Mesendoderm (in vitro differentiated cells): ENCODE measurements around the gene OR4C3. TPM values are rescaled to one million over a fixed set of nuclear protein-coding genes. Genes with fewer than 3 reads are reported as not detected.
"Not testable (repeated sequence)": the region's sequence is repeated elsewhere in the genome, so short reads cannot be mapped to it uniquely, and the experiment has no call there.

ENCODE experiments used
- DNase-seq: peaks from one replicate; pipeline ENCODE4 v3.0.0; 2013
- H2AK5ac ChIP-seq: 2 replicates; pipeline ENCODE4 v1.6.1; 2013; ENCODE audit warnings: low read length, inconsistent platforms
- H2BK120ac ChIP-seq: 2 replicates; pipeline ENCODE4 v1.6.1; 2013; ENCODE audit warnings: low read depth, mild to moderate bottlenecking, low read length, moderate library complexity, mixed read lengths
- H2BK15ac ChIP-seq: replicated peaks from 2 replicates; pipeline ENCODE4 v1.6.1; 2013; ENCODE audit warnings: low read depth, mild to moderate bottlenecking, moderate library complexity
- H2BK5ac ChIP-seq: 2 replicates; pipeline ENCODE4 v1.6.1; 2013; ENCODE audit warnings: low read length, inconsistent platforms
- H3K18ac ChIP-seq: 2 replicates; pipeline ENCODE4 v1.6.1; 2013; ENCODE audit warnings: mild to moderate bottlenecking, low read length, mixed read lengths
- H3K23ac ChIP-seq: one replicate; pipeline ENCODE4 v1.6.1; 2013; ENCODE audit warnings: low read length
- H3K27ac ChIP-seq: 2 replicates; pipeline ENCODE4 v1.5.1; 2013; ENCODE audit warnings: low read depth, mild to moderate bottlenecking, inconsistent platforms, low read length, moderate library complexity
- H3K27me3 ChIP-seq: 2 replicates; pipeline ENCODE4 v1.6.1; 2013; ENCODE audit warnings: low read length, control low read depth, mild to moderate bottlenecking, inconsistent platforms; ENCODE audit not compliant: insufficient read depth, poor library complexity
- H3K36me3 ChIP-seq: 2 replicates; pipeline ENCODE4 v1.6.1; 2013; ENCODE audit warnings: low read length, inconsistent platforms; ENCODE audit not compliant: control insufficient read depth, insufficient read depth
- H3K4ac ChIP-seq: one replicate; pipeline ENCODE4 v1.6.1; 2013; ENCODE audit warnings: low read depth, mild to moderate bottlenecking, low read length, moderate library complexity
- H3K4me1 ChIP-seq: 2 replicates; pipeline ENCODE4 v1.6.1; 2013; ENCODE audit warnings: low read depth, low read length, inconsistent platforms; ENCODE audit not compliant: control insufficient read depth
- H3K4me2 ChIP-seq: 2 replicates; pipeline ENCODE4 v1.6.1; 2013; ENCODE audit warnings: low read length
- H3K4me3 ChIP-seq: 2 replicates; pipeline ENCODE4 v1.5.1; 2013; ENCODE audit warnings: mild to moderate bottlenecking, low read length
- H3K56ac ChIP-seq: one replicate; pipeline ENCODE4 v1.6.1; 2013; ENCODE audit warnings: low read length
- H3K79me1 ChIP-seq: 2 replicates; pipeline ENCODE4 v1.6.1; 2013; ENCODE audit warnings: low read length, inconsistent platforms
- H3K79me2 ChIP-seq: 2 replicates; pipeline ENCODE4 v1.6.1; 2013; ENCODE audit warnings: mild to moderate bottlenecking, low read length; ENCODE audit not compliant: control insufficient read depth, insufficient read depth
- H3K9ac ChIP-seq: 2 replicates; pipeline ENCODE4 v1.6.1; 2013; ENCODE audit warnings: low read length, inconsistent platforms
- H4K5ac ChIP-seq: one replicate; pipeline ENCODE4 v1.6.1; 2013; ENCODE audit warnings: low read length
- H4K8ac ChIP-seq: one replicate; pipeline ENCODE4 v1.6.1; 2013; ENCODE audit warnings: low read depth, mild to moderate bottlenecking, control low read depth, low read length, moderate library complexity
- WGBS: extraction: QIAGEN DNeasy Blood & Tissue Kit; methylation state at CpG from one replicate; pipeline ENCODE4 v1.1.7; 2013; ENCODE audit warnings: low lambda C conversion rate, missing lambda C conversion rate; ENCODE audit not compliant: insufficient coverage; ENCODE audit errors: extremely low coverage; 5-methylcytosine and 5-hydroxymethylcytosine counted together
- polyA plus RNA-seq, 2 experiments: library from polyadenylated mRNA; stranded (reverse); fragments of 200-250 nt; gene quantifications; one replicate each; pipeline ENCODE4 v1.2.3, GENCODE V29; 2013

OR4C3 gene
- polyA plus RNA-seq (2013, experiment 1 of 2), result not detected
- not detected for polyA plus RNA-seq (2013, experiment 2 of 2)

- H3K9ac ChIP-seq, H4K8ac ChIP-seq, H2BK120ac ChIP-seq, H3K18ac ChIP-seq, DNase-seq, H3K27ac ChIP-seq, H3K4me2 ChIP-seq, H3K23ac ChIP-seq, H3K4me3 ChIP-seq, H3K4me1 ChIP-seq, H4K5ac ChIP-seq, H2BK15ac ChIP-seq, H2AK5ac ChIP-seq, H3K36me3 ChIP-seq, H3K56ac ChIP-seq, H3K27me3 ChIP-seq, H3K79me1 ChIP-seq, H3K79me2 ChIP-seq, H2BK5ac ChIP-seq, H3K4ac ChIP-seq: not testable (repeated sequence)
Observed at GRCh38 chr11:48324620-48325019, at the start of gene OR4C3. Gene OR4C3 (plus strand): TSS chr11:48324920. CDS start chr11:48325022, 102 bp downstream.

- Histone ChIP-seq H4K5ac (no peak within 1 kb of the TSS), H3K27ac (no peak within 1 kb of the TSS), H3K4me1 (no peaks in the 10 kb centered on the region), H3K27me3 (no peaks in the 10 kb centered on the region), H3K79me2 (no peaks in the 10 kb centered on the region), H3K56ac (no peak within 1 kb of the TSS), H4K8ac (no peak within 1 kb of the TSS), H3K23ac (no peak within 1 kb of the TSS), H2BK15ac (no peak within 1 kb of the TSS), H2BK120ac (no peak within 1 kb of the TSS), H2AK5ac (no peak within 1 kb of the TSS), H3K4ac (no peak within 1 kb of the TSS), H3K18ac (no peak within 1 kb of the TSS), H3K4me3 (no peak within 1 kb of the TSS), H2BK5ac (no peak within 1 kb of the TSS), H3K9ac (no peak within 1 kb of the TSS), H3K4me2 (no peak within 1 kb of the TSS), H3K36me3 (no peaks in the 10 kb centered on the region), H3K79me1 (no peaks in the 10 kb centered on the region)
- no peak for DNase-seq
- no CpG with 5 or more reads among the region's 1 CpG for WGBS
Observed at GRCh38 chr11:48305923-48306322, 18.8 kb upstream of the OR4C3 start, which contains the start of gene OR4S1. Gene OR4S1 (plus strand): TSS chr11:48306223. CDS start chr11:48306223, 0 bp downstream.

- no peak overlapping the region for H4K5ac ChIP-seq
- peak; percentile 57 for DNase-seq
- H3K23ac ChIP-seq, result no peak overlapping the region
- no peaks in the 10 kb centered on the region for H3K4me1 ChIP-seq
- H4K8ac ChIP-seq, result no peak overlapping the region
- no peaks in the 10 kb centered on the region for H3K27me3 ChIP-seq
- no peak overlapping the region for H3K4me3 ChIP-seq
- H2AK5ac ChIP-seq, result no peak overlapping the region
- no peak overlapping the region for H3K4me2 ChIP-seq
- H3K56ac ChIP-seq, result no peak overlapping the region
- no peak overlapping the region for H3K9ac ChIP-seq
- no peaks in the 10 kb centered on the region for H3K79me2 ChIP-seq
- no peak overlapping the region for H2BK120ac ChIP-seq
- 100% methylated on average over 1 of the region's 5 CpGs for WGBS
- no peaks in the 10 kb centered on the region for H3K36me3 ChIP-seq
- no peak overlapping the region for H2BK5ac ChIP-seq
- H3K79me1 ChIP-seq, result no peaks in the 10 kb centered on the region
- H2BK15ac ChIP-seq, result no peak overlapping the region
- no peak overlapping the region for H3K18ac ChIP-seq
- no peak overlapping the region for H3K27ac ChIP-seq
- no peak overlapping the region for H3K4ac ChIP-seq
Observed at GRCh38 chr11:48307760-48308386, 16.8 kb upstream of the OR4C3 start.

GRCh38 chr11:48313590-48313989 is 11.1 kb upstream of the OR4C3 start:
- not testable (repeated sequence) for H3K9ac ChIP-seq, H3K56ac ChIP-seq, H3K27me3 ChIP-seq, H3K27ac ChIP-seq, H3K79me2 ChIP-seq, H2AK5ac ChIP-seq, H3K4ac ChIP-seq, H2BK5ac ChIP-seq, H3K36me3 ChIP-seq, H2BK120ac ChIP-seq, H4K8ac ChIP-seq, H4K5ac ChIP-seq, H3K18ac ChIP-seq, H3K79me1 ChIP-seq, H3K4me1 ChIP-seq, H3K4me3 ChIP-seq, DNase-seq, H3K4me2 ChIP-seq, H2BK15ac ChIP-seq, H3K23ac ChIP-seq
- no CpG with 5 or more reads among the region's 2 CpGs for WGBS

GRCh38 chr11:48319813-48320212 is 4.9 kb upstream of the OR4C3 start:
- not testable (repeated sequence) for H2BK15ac ChIP-seq, H3K23ac ChIP-seq, DNase-seq, H2BK5ac ChIP-seq, H3K56ac ChIP-seq, H4K8ac ChIP-seq, H2BK120ac ChIP-seq, H3K4me2 ChIP-seq, H3K4me3 ChIP-seq, H3K4ac ChIP-seq, H3K36me3 ChIP-seq, H3K4me1 ChIP-seq, H3K27ac ChIP-seq, H3K18ac ChIP-seq, H2AK5ac ChIP-seq, H3K79me2 ChIP-seq, H4K5ac ChIP-seq, H3K27me3 ChIP-seq, H3K9ac ChIP-seq, H3K79me1 ChIP-seq
- no CpG with 5 or more reads among the region's 2 CpGs for WGBS

- H3K4me1 ChIP-seq, result no peaks in the 10 kb centered on the region
- no peaks in the 10 kb centered on the region for H3K27me3 ChIP-seq
- no peaks in the 10 kb centered on the region for H3K79me2 ChIP-seq
- WGBS, result no CpG with 5 or more reads among the region's 2 CpGs
- no peak overlapping the region for H3K9ac ChIP-seq
- no peak overlapping the region for H3K4me3 ChIP-seq
- no peak overlapping the region for H3K23ac ChIP-seq
- H2BK15ac ChIP-seq, result no peak overlapping the region
- no peaks in the 10 kb centered on the region for H3K36me3 ChIP-seq
- H2AK5ac ChIP-seq, result no peak overlapping the region
- no peak overlapping the region for H4K5ac ChIP-seq
- no peak overlapping the region for H3K27ac ChIP-seq
- no peak overlapping the region for H3K4ac ChIP-seq
- H3K18ac ChIP-seq, result no peak overlapping the region
- H3K79me1 ChIP-seq, result no peaks in the 10 kb centered on the region
- no peak overlapping the region for H2BK120ac ChIP-seq
- no peak overlapping the region for H3K4me2 ChIP-seq
- no peak overlapping the region for H4K8ac ChIP-seq
- H2BK5ac ChIP-seq, result no peak overlapping the region
- DNase-seq, result no peak
- H3K56ac ChIP-seq, result no peak overlapping the region
Observed at GRCh38 chr11:48341466-48341865, 16.7 kb downstream of the OR4C3 start.
